Smooth muscle cell (in vitro differentiated cells): Measurements from ENCODE around the gene GPD1L. TPM values are rescaled to one million over a fixed set of nuclear protein-coding genes. Genes with fewer than 3 reads are reported as not detected.

Experiments used
- DNase-seq: peaks from one replicate; lab custom pipeline; 2025; ENCODE audit not compliant: unreplicated experiment; lab: John Stamatoyannopoulos, UW
- H2AFZ ChIP-seq: fragments of 200-600 bp; sonication (generic); 2 replicates; pipeline ENCODE4 v1.6.0; 2016; ENCODE audit warnings: antibody characterized with exemption, low read depth, mild to moderate bottlenecking
- H3F3A ChIP-seq: fragments of 200-600 bp; sonication (generic); 2 replicates; pipeline ENCODE4 v1.6.0; 2017; ENCODE audit warnings: antibody characterized with exemption, low read depth
- H3K27ac ChIP-seq: fragments of 200-600 bp; sonication (generic); 2 replicates; pipeline ENCODE4 v1.5.1; 2016; ENCODE audit warnings: low read depth, mild to moderate bottlenecking
- H3K27me3 ChIP-seq: fragments of 200-600 bp; sonication (generic); 2 replicates; pipeline ENCODE4 v1.6.1; 2016; ENCODE audit warnings: low read depth, mild to moderate bottlenecking
- H3K36me3 ChIP-seq: fragments of 200-600 bp; sonication (generic); 2 replicates; pipeline ENCODE4 v1.5.1; 2016; ENCODE audit warnings: low read depth
- H3K4me1 ChIP-seq: fragments of 200-600 bp; sonication (generic); 2 replicates; pipeline ENCODE4 v1.5.1; 2016; ENCODE audit warnings: low read depth
- H3K4me2 ChIP-seq: fragments of 200-600 bp; sonication (generic); 2 replicates; pipeline ENCODE4 v1.6.0; 2016; ENCODE audit warnings: mild to moderate bottlenecking
- H3K4me3 ChIP-seq: fragments of 200-600 bp; sonication (generic); 2 replicates; pipeline ENCODE4 v1.5.1; 2016; ENCODE audit warnings: mild to moderate bottlenecking
- H3K79me2 ChIP-seq: fragments of 200-600 bp; sonication (generic); 2 replicates; pipeline ENCODE4 v1.6.0; 2016; ENCODE audit warnings: low read depth, mild to moderate bottlenecking
- H3K9ac ChIP-seq: fragments of 200-600 bp; sonication (generic); 2 replicates; pipeline ENCODE4 v1.6.0; 2016; ENCODE audit warnings: low read depth
- H3K9me3 ChIP-seq: fragments of 200-600 bp; sonication (generic); replicated peaks from 2 replicates; pipeline ENCODE4 v1.5.1; 2016; ENCODE audit warnings: low read depth
- H4K20me1 ChIP-seq: fragments of 200-600 bp; sonication (generic); 2 replicates; pipeline ENCODE4 v1.6.0; 2016; ENCODE audit warnings: low read depth
- WGBS: methylation state at CpG from one replicate; pipeline ENCODE4 v1.1.7; 2016; ENCODE audit warnings: low lambda C conversion rate; 5-methylcytosine and 5-hydroxymethylcytosine counted together
- polyA plus RNA-seq: library from polyadenylated mRNA; unstranded; fragments of >200 nt; fragmentation: Nextera tagmentation; extraction: Ambion mirVana; gene quantifications from 2 replicates; pipeline ENCODE4 v1.2.1, GENCODE V29; 2016
- total RNA-seq: library from RNA; depleted of rRNA; stranded (reverse); fragments of >200 nt; gene quantifications from 2 replicates; pipeline ENCODE4 v1.2.3, GENCODE V29; 2014
- TF ChIP-seq, protein P1 (sequence below): fragments of 200-600 bp; sonication (generic); IDR thresholded peaks from 2 replicates; pipeline ENCODE4 v1.5.1; 2017; ENCODE audit warnings: borderline replicate concordance, mild to moderate bottlenecking, antibody characterized with exemption; ENCODE audit not compliant: insufficient read depth, poor library complexity, severe bottlenecking

The GPD1L gene
- total and polyA plus RNA-seq, 2 experiments from 2014 or later: 3.6 to 8.2 TPM

DNA sequence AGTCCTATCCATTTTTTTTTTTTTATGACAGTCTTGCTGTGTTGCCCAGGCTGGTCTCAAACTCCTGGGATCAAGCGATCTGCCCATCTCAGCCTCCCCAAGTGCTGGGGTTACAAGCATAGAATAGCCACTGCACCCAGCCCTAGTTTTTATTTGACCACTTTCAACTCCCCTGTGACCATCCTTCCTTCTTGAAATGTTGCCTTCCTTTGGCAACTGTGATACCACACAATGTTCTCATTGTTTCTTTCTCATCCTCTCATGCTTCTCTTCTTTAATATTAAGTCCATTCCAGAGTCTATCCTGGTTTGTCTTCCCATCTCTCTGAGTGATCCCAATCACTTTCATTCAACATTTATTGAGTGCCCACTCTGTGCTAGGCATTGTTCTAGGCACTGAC lies 7.9 kb upstream of the GPD1L start:
- 100% methylated on average over 1 of the region's 1 CpG for WGBS
- H3K4me2 ChIP-seq: no peak overlapping the region
- H3K4me3 ChIP-seq: no peak overlapping the region
- H3K79me2 ChIP-seq: no peaks in the 10 kb centered on the region
- no peaks in the 10 kb centered on the region for H4K20me1 ChIP-seq
- peaks cover 3% of the 10 kb centered on the region for H3K36me3 ChIP-seq
- no peaks in the 10 kb centered on the region for H3K4me1 ChIP-seq
- no peak overlapping the region for H2AFZ ChIP-seq
- no peak overlapping the region for H3K27ac ChIP-seq
- H3K9me3 ChIP-seq: peaks cover 6% of the 10 kb centered on the region
- DNase-seq: no peak
- H3K27me3 ChIP-seq: no peaks in the 10 kb centered on the region
- H3K9ac ChIP-seq: no peak overlapping the region
- no peaks in the 10 kb centered on the region for H3F3A ChIP-seq
- TF ChIP-seq, protein P1, sequence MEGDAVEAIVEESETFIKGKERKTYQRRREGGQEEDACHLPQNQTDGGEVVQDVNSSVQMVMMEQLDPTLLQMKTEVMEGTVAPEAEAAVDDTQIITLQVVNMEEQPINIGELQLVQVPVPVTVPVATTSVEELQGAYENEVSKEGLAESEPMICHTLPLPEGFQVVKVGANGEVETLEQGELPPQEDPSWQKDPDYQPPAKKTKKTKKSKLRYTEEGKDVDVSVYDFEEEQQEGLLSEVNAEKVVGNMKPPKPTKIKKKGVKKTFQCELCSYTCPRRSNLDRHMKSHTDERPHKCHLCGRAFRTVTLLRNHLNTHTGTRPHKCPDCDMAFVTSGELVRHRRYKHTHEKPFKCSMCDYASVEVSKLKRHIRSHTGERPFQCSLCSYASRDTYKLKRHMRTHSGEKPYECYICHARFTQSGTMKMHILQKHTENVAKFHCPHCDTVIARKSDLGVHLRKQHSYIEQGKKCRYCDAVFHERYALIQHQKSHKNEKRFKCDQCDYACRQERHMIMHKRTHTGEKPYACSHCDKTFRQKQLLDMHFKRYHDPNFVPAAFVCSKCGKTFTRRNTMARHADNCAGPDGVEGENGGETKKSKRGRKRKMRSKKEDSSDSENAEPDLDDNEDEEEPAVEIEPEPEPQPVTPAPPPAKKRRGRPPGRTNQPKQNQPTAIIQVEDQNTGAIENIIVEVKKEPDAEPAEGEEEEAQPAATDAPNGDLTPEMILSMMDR: no peak

DNA sequence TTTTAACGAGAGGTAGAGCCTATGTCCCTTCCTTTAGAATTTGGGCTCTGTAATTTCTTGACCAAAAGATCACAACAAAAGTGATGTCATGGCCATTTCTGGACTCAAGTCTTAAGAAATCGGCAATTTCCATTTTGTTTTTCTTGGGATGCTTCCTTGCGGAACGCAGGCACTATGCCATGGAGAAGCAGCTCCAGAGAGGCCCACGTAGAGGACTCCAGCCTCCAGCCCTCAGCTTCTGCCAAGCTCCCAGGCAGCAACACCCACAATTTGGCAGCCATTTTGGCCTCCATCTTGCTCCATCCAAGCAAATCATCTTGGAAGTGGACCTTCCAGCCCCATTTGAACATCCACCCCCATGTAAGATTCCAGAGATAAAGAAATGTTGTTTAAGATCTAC lies 6.0 kb upstream of the GPD1L start:
- Histone ChIP-seq H3K79me2 (no peaks in the 10 kb centered on the region), H3K4me1 (no peaks in the 10 kb centered on the region), H3K4me2 (no peak overlapping the region), H3K27me3 (no peaks in the 10 kb centered on the region), H3K4me3 (no peak overlapping the region), H4K20me1 (no peaks in the 10 kb centered on the region), H3K36me3 (peaks cover 3% of the 10 kb centered on the region), H3K27ac (no peak overlapping the region), H3K9me3 (peaks cover 6% of the 10 kb centered on the region), H3K9ac (no peak overlapping the region), H3F3A (no peaks in the 10 kb centered on the region), H2AFZ (no peak overlapping the region)
- 92% methylated on average over 5 of the region's 5 CpGs for WGBS
- no peak for DNase-seq
- TF ChIP-seq, protein P1: no peak

DNA sequence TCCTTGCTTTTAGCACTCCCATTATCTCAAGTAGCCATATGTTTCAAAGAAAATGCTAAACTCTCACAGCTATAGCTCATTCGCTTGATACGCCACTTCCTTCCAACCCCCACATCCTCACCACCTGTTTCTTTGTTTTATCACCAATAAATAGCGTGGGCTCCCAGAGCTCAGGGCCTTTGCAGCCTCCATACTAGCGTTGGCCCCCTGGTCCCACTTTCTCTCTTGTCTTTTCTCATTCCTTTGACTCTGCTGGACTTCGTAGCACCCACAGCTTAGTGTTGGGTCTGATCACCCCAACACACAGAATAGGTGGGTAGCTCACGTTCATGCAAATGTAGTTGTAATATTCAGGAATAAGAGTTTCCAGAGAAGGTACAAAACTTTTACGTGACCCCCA lies 4.1 kb upstream of the GPD1L start:
- no peak overlapping the region for H3K27ac ChIP-seq
- H4K20me1 ChIP-seq: no peaks in the 10 kb centered on the region
- no peaks in the 10 kb centered on the region for H3F3A ChIP-seq
- H2AFZ ChIP-seq: no peak overlapping the region
- H3K4me1 ChIP-seq: no peaks in the 10 kb centered on the region
- H3K79me2 ChIP-seq: no peaks in the 10 kb centered on the region
- no peak overlapping the region for H3K4me3 ChIP-seq
- H3K4me2 ChIP-seq: no peak overlapping the region
- TF ChIP-seq, protein P1: no peak
- no peaks in the 10 kb centered on the region for H3K27me3 ChIP-seq
- H3K9me3 ChIP-seq: peaks cover 6% of the 10 kb centered on the region
- no peak overlapping the region for H3K9ac ChIP-seq
- peaks cover 3% of the 10 kb centered on the region for H3K36me3 ChIP-seq
- DNase-seq: no peak
- WGBS: 93% methylated on average over 7 of the region's 7 CpGs

DNA sequence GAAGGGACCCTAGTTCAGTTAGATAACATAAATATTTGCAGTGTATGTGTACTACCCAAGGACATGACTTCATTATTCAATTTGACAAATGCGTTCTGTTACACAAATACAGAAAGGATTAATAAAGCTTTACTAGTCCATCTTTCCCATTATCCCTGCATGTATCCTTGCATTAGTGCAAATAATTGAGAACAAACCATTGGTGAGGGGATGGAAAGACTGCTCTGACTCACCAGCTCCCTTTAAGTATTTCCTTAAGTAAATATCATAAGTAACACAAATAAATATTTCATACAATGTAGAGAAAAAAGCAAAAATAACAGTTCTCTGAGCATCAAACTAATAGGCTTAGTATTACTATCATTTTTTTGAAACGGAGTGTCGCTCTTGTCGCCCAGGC lies 1.9 kb upstream of the GPD1L start:
- no peak overlapping the region for H3K27ac ChIP-seq
- H3K9me3 ChIP-seq: peaks cover 6% of the 10 kb centered on the region
- H3K79me2 ChIP-seq: no peaks in the 10 kb centered on the region
- DNase-seq: no peak
- H3K27me3 ChIP-seq: no peaks in the 10 kb centered on the region
- no peaks in the 10 kb centered on the region for H3K4me1 ChIP-seq
- peaks cover 3% of the 10 kb centered on the region for H3K36me3 ChIP-seq
- 98% methylated on average over 4 of the region's 4 CpGs for WGBS
- no peak overlapping the region for H3K4me3 ChIP-seq
- no peak overlapping the region for H3K4me2 ChIP-seq
- no peak overlapping the region for H3K9ac ChIP-seq
- H4K20me1 ChIP-seq: no peaks in the 10 kb centered on the region
- no peak overlapping the region for H2AFZ ChIP-seq
- H3F3A ChIP-seq: no peaks in the 10 kb centered on the region
- TF ChIP-seq, protein P1: no peak
